HCT116 (cell line): ENCODE results near the gene TNRC18. TPM values are rescaled to one million over a fixed set of nuclear protein-coding genes. Genes with fewer than 3 reads are reported as not detected.

Experiments
- ATAC-seq: fragments of 200-7000 bp; cut with Tn5 transposase; 2 replicates; pipeline ENCODE4 v1.9.1; 2020; ENCODE audit warnings: mild to moderate bottlenecking, moderate library complexity
- BruUV-seq: library from RNA; stranded (reverse); fragments of 400-500 nt; replicated peaks from 2 replicates; lab custom pipeline; 2021; lab: Mats Ljungman, UMichigan
- CTCF ChIA-PET: fragments of 300-600 bp; sonication (Branson Sonifier 250); formaldehyde crosslinking; loops from one replicate; lab custom pipeline; 2021; ENCODE audit warnings: antibody characterized with exemption; lab: Charles Lee
- POLR2A ChIA-PET: fragments of 300-600, 350-600 bp; sonication (Branson Sonifier 250); formaldehyde crosslinking; loops from one replicate; lab custom pipeline; 2021; ENCODE audit warnings: antibody characterized with exemption; lab: Charles Lee
- RAD21 ChIA-PET, 2 experiments: fragments of 300-600 bp; sonication (Branson Sonifier 250); formaldehyde crosslinking; loops; one replicate each; lab custom pipeline; 2023; ENCODE audit warnings: low total read pairs in 2 of 2; ENCODE audit not compliant: uncharacterized antibody in 2 of 2, unreplicated experiment in 2 of 2, low non-redundant PET in 1 of 2; lab: Charles Lee
- DNase-seq: peaks from one replicate; pipeline ENCODE4 v3.0.0-alpha.2; 2010; ENCODE audit warnings: low read depth, low spot score
- H2AFZ ChIP-seq: fragments of 200-600 bp; shearing (Covaris generic), sonication (generic); 2 replicates; pipeline ENCODE4 v1.6.1; 2017; ENCODE audit warnings: low read depth, mixed run types, mixed read lengths, antibody characterized with exemption, low read length; ENCODE audit not compliant: poor library complexity, severe bottlenecking
- H3K27ac ChIP-seq: 2 replicates; pipeline ENCODE4 v1.5.1; 2012; ENCODE audit warnings: low read depth, low read length
- H3K27me3 ChIP-seq: fragments of 200-600 bp; sonication (generic); 2 replicates; pipeline ENCODE4 v1.6.1; 2016; ENCODE audit warnings: mixed run types, low read length, mixed read lengths; ENCODE audit not compliant: insufficient read depth
- H3K36me3 ChIP-seq, 2 experiments: fragments of 200-500 bp in 1 of 2; fragments of 200-600 bp in 1 of 2; sonication (Bioruptor generic) in 1 of 2; sonication (generic) in 1 of 2; 2 replicates each; pipeline versions ENCODE4 v1.5.1 to v1.6.1; 2014 to 2016; ENCODE audit warnings: low read length in 2 of 2, inconsistent platforms in 1 of 2, mixed read lengths in 1 of 2, mixed run types in 1 of 2; ENCODE audit not compliant: insufficient read depth in 2 of 2, control insufficient read depth in 1 of 2
- H3K4me1 ChIP-seq, 2 experiments: fragments of 200-600 bp in 1 of 2; sonication (generic) in 1 of 2; 2 replicates each; pipeline versions ENCODE4 v1.5.1 to v1.6.1; 2012 to 2017; ENCODE audit warnings: low read length in 2 of 2, inconsistent platforms in 1 of 2, mild to moderate bottlenecking in 1 of 2, mixed read lengths in 1 of 2, mixed run types in 1 of 2, moderate library complexity in 1 of 2; ENCODE audit not compliant: insufficient read depth in 2 of 2, control insufficient read depth in 1 of 2
- H3K4me2 ChIP-seq: fragments of 200-600 bp; sonication (generic); 2 replicates; pipeline ENCODE4 v1.6.1; 2017; ENCODE audit warnings: mixed run types, low read length, mixed read lengths
- H3K4me3 ChIP-seq, 2 experiments: fragments of 200-600 bp in 1 of 2; sonication (generic) in 1 of 2; replicated peaks in 1 of 2; 2 replicates each; pipeline ENCODE4 v1.5.1; 2011 to 2016; ENCODE audit warnings: low read length in 2 of 2, control low read depth in 1 of 2, low read depth in 1 of 2, mild to moderate bottlenecking in 1 of 2, mixed read lengths in 1 of 2, mixed run types in 1 of 2
- H3K79me2 ChIP-seq: fragments of 200-600 bp; sonication (generic); 2 replicates; pipeline ENCODE4 v1.6.1; 2017; ENCODE audit warnings: mild to moderate bottlenecking, mixed run types, low read length, moderate library complexity, mixed read lengths; ENCODE audit not compliant: insufficient read depth
- H3K9ac ChIP-seq: fragments of 200-600 bp; sonication (generic); 2 replicates; pipeline ENCODE4 v1.6.1; 2016; ENCODE audit warnings: low read length, mixed read lengths
- H3K9me2 ChIP-seq: fragments of 200-600 bp; sonication (generic), shearing (Covaris generic); 2 replicates; pipeline ENCODE4 v1.6.1; 2017; ENCODE audit warnings: mixed run types, mild to moderate bottlenecking, moderate library complexity; ENCODE audit not compliant: insufficient read depth
- H3K9me3 ChIP-seq, 2 experiments: fragments of 200-500 bp in 1 of 2; fragments of 200-600 bp in 1 of 2; sonication (Bioruptor generic) in 1 of 2; sonication (generic) in 1 of 2; 2 replicates each; pipeline ENCODE4 v1.6.1; 2014 to 2017; ENCODE audit warnings: low read length in 2 of 2, mixed read lengths in 2 of 2, inconsistent platforms in 1 of 2, low read depth in 1 of 2, mild to moderate bottlenecking in 1 of 2, mixed run types in 1 of 2, moderate library complexity in 1 of 2; ENCODE audit not compliant: control insufficient read depth in 1 of 2, insufficient read depth in 1 of 2
- H4K20me1 ChIP-seq: fragments of 200-600 bp; sonication (generic), shearing (Covaris generic); 2 replicates; pipeline ENCODE4 v1.6.1; 2017; ENCODE audit warnings: mixed run types, mild to moderate bottlenecking, moderate library complexity; ENCODE audit not compliant: insufficient read depth
- EGR1 ChIP-seq: IDR thresholded peaks from 2 replicates; pipeline ENCODE4 v1.6.1; 2012; ENCODE audit warnings: low read depth
- ELF1 ChIP-seq: IDR thresholded peaks from 2 replicates; pipeline ENCODE4 v1.6.1; 2012; ENCODE audit warnings: low read depth, borderline replicate concordance
- EZH2 ChIP-seq: fragments of 200-600 bp; sonication (generic); IDR thresholded peaks from 2 replicates; pipeline ENCODE4 v1.6.1; 2017; ENCODE audit warnings: antibody characterized with exemption, mixed run types
- EZH2phosphoT487 ChIP-seq: fragments of 200-600 bp; IDR thresholded peaks from 2 replicates; pipeline ENCODE4 v1.6.1; 2018; ENCODE audit warnings: antibody characterized with exemption, borderline replicate concordance
- FOSL1 ChIP-seq: IDR thresholded peaks from 2 replicates; pipeline ENCODE4 v1.6.1; 2012; ENCODE audit warnings: low read depth
- JUND ChIP-seq: IDR thresholded peaks from 2 replicates; pipeline ENCODE4 v1.6.1; 2012
- POLR2A ChIP-seq: IDR thresholded peaks from 2 replicates; pipeline ENCODE4 v1.7.0; 2011; ENCODE audit warnings: borderline replicate concordance; ENCODE audit not compliant: insufficient read depth, insufficient read length; ENCODE audit errors: extremely low read depth
- RAD21 ChIP-seq: IDR thresholded peaks from 2 replicates; pipeline ENCODE4 v1.6.1; 2012; ENCODE audit warnings: low read depth, mild to moderate bottlenecking
- ZNF274 ChIP-seq: fragments of 200-500 bp; sonication (Bioruptor generic); IDR thresholded peaks from 2 replicates; pipeline ENCODE4 v1.6.1; 2014; ENCODE audit warnings: mild to moderate bottlenecking, low read depth, low read length, inconsistent platforms
- intact Hi-C: fragments of 100-400 bp; cut with micrococcal nuclease; formaldehyde crosslinking; loops from 2 replicates; pipeline ENCODE4 v1.10.0; 2022
- total RNA-seq: library from RNA; stranded (reverse); gene quantifications from one replicate; pipeline ENCODE4 v1.2.1, GENCODE V29; 2021; ENCODE audit not compliant: unreplicated experiment

The TNRC18 gene
- total RNA-seq, 1 experiment from 2014 or later, result 101 TPM

DNA sequence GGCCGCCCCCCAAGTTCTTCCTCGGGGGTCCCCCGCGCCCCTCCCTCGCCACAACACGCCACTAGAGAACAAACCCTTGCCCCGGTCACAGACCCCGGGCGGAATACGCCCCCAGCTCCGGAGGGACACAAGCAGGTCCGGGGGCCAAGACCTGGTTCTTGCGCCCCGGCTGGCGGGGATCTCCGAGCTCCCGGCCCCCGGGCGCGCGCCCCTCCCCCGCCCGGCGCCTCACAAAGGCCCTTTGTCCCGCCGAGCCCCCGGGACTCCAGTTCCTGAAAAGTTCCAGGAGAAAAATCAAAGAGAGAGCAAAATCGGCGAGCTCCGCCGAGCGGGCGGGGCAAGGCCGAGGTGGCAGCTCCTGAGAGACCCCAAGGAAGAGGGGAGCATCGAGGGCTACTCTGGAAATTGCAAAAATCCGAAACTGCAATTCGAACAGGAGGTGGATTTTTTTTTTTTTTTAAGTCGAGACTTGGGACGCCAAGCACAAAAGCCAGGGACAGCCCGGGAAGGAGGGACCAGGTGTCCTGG, 4.0 kb downstream of the TNRC18 start:
- no peaks in the 10 kb centered on the region for H3K9me2 ChIP-seq
- peaks cover 82% of the 10 kb centered on the region for H3K79me2 ChIP-seq
- H3K9ac ChIP-seq, result peak overlapping the region; percentile 95
- TF ChIP-seq JUND (no peak), RAD21 (no peak), POLR2A (no peak), EZH2phosphoT487 (no peak), EZH2 (no peak)
- H4K20me1 ChIP-seq, result no peaks in the 10 kb centered on the region
- CTCF ChIA-PET, result no interaction called here
- H3K4me1 ChIP-seq, result peaks cover 22 to 43% of the 10 kb centered on the region in 2 experiments
- H3K9me3 ChIP-seq, result no peaks in the 10 kb centered on the region
- no peaks in the 10 kb centered on the region for H3K36me3 ChIP-seq
- no peak overlapping the region for H2AFZ ChIP-seq
- intact Hi-C loops, result no loop called here
- no peaks in the 10 kb centered on the region for H3K27me3 ChIP-seq
- RAD21 ChIA-PET, result no interaction called here
- peak overlapping the region; percentile 82 for H3K4me2 ChIP-seq
- BruUV-seq, result TSS peak; percentile 33
- ATAC-seq, result no peak
- H3K27ac ChIP-seq, result peak overlapping the region; percentile 100
- DNase-seq, result no peak
- peak overlapping the region; percentile 83 to 91 for H3K4me3 ChIP-seq
- POLR2A ChIA-PET, result no interaction called here

DNA sequence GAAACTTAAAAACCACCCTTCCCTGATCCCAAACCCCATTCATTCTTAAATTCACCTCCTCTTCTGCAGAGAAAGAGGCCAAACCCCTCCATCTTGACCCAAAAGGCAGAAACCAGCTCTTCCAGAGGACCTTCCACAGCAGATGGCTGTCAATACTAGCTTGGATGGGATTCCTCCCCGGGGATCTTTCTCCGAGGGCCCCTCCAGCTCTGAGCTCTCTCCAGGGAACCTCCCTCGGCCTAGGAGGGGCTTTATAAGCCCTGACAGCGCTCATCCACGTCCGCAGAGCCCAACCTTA, 5.4 kb downstream of the TNRC18 start:
- DNase-seq, result no peak
- POLR2A ChIA-PET, result no interaction called here

More for the DNA sequence above, 5.4 kb downstream of the TNRC18 start:
- no peaks in the 10 kb centered on the region for H3K36me3 ChIP-seq
- peak overlapping the region; percentile 82 for H3K4me2 ChIP-seq
- H2AFZ ChIP-seq, result no peak overlapping the region
- no peak for ATAC-seq
- RAD21 ChIA-PET, result interaction anchor here in 1 of 2 experiments (0.6 kb wide), 1 partner anchor 80 kb away, joined by 3 read pairs; no protein-coding TSS in a partner anchor
- no peaks in the 10 kb centered on the region for H4K20me1 ChIP-seq
- H3K79me2 ChIP-seq, result peaks cover 83% of the 10 kb centered on the region
- no peaks in the 10 kb centered on the region for H3K27me3 ChIP-seq
- H3K9ac ChIP-seq, result peak overlapping the region; percentile 95
- CTCF ChIA-PET, result no interaction called here
- no peaks in the 10 kb centered on the region for H3K9me3 ChIP-seq
- intact Hi-C loops, result no loop called here
- BruUV-seq, result no TSS peak
- peak overlapping the region; percentile 7 to 91; a peak in 3 of 4 replicates for H3K4me3 ChIP-seq
- TF ChIP-seq ELF1, result no peak
- no peak for TF ChIP-seq EGR1
- no peak for TF ChIP-seq FOSL1
- TF ChIP-seq ZNF274, result no peak
- no peak for TF ChIP-seq EZH2phosphoT487
- H3K9me2 ChIP-seq, result no peaks in the 10 kb centered on the region
- peak overlapping the region; percentile 100 for H3K27ac ChIP-seq
- peaks cover 28 to 50% of the 10 kb centered on the region in 2 experiments for H3K4me1 ChIP-seq
